A673 (cell line): ENCODE measurements around the gene HYPK. TPM values are rescaled to one million over a fixed set of nuclear protein-coding genes. Genes with fewer than 3 reads are reported as not detected.
"Not testable (repeated sequence)": the region's sequence is repeated elsewhere in the genome, so short reads cannot be mapped to it uniquely, and the experiment has no call there.

Experiments
- BruUV-seq: library from RNA; stranded (reverse); fragments of 400-500 nt; replicated peaks from 2 replicates; lab custom pipeline; 2021; lab: Mats Ljungman, UMichigan
- CTCF ChIA-PET: fragments of 300-600 bp; sonication (Branson Sonifier 250); formaldehyde crosslinking; loops from one replicate; lab custom pipeline; 2022; ENCODE audit warnings: antibody characterized with exemption; lab: Charles Lee
- POLR2A ChIA-PET: fragments of 300-600 bp; sonication (Branson Sonifier 250); formaldehyde crosslinking; loops from one replicate; lab custom pipeline; 2022; ENCODE audit warnings: antibody characterized with exemption; ENCODE audit not compliant: low non-redundant PET; lab: Charles Lee
- DNase-seq: peaks from one replicate; pipeline ENCODE4 v3.0.0-alpha.2; 2015; ENCODE audit warnings: low spot score
- H3K27ac ChIP-seq: fragments of 200-600 bp; sonication (generic); 2 replicates; pipeline ENCODE4 v1.5.1; 2016; ENCODE audit warnings: mixed run types, low read depth, mild to moderate bottlenecking, mixed read lengths, antibody characterized with exemption, low read length; ENCODE audit not compliant: poor library complexity, severe bottlenecking
- H3K27me3 ChIP-seq: fragments of 200-600 bp; sonication (generic); replicated peaks from 2 replicates; pipeline ENCODE4 v1.6.1; 2017; ENCODE audit warnings: mixed run types, low read depth, mild to moderate bottlenecking, mixed read lengths, antibody characterized with exemption, low read length; ENCODE audit not compliant: insufficient read depth, poor library complexity
- H3K36me3 ChIP-seq: fragments of 200-600 bp; sonication (generic); 2 replicates; pipeline ENCODE4 v1.6.1; 2016; ENCODE audit warnings: mixed run types, mild to moderate bottlenecking, mixed read lengths, antibody characterized with exemption, low read length; ENCODE audit not compliant: insufficient read depth, poor library complexity, severe bottlenecking
- H3K4me1 ChIP-seq: fragments of 200-600 bp; sonication (generic); 2 replicates; pipeline ENCODE4 v1.6.1; 2017; ENCODE audit warnings: mixed run types, mild to moderate bottlenecking, mixed read lengths, antibody characterized with exemption, low read length; ENCODE audit not compliant: insufficient read depth, poor library complexity, severe bottlenecking
- H3K4me3 ChIP-seq: fragments of 200-600 bp; sonication (generic); 2 replicates; pipeline ENCODE4 v1.5.1; 2016; ENCODE audit warnings: low read depth, mixed run types, mild to moderate bottlenecking, mixed read lengths, low read length; ENCODE audit not compliant: poor library complexity, severe bottlenecking
- H3K9me3 ChIP-seq: fragments of 200-600 bp; sonication (generic); 2 replicates; pipeline ENCODE4 v1.6.1; 2016; ENCODE audit warnings: mixed run types, low read depth, mild to moderate bottlenecking, mixed read lengths, antibody characterized with exemption, low read length; ENCODE audit not compliant: poor library complexity, severe bottlenecking
- CTCF ChIP-seq: fragments of 300-800, 200-600 bp; sonication (generic); conservative IDR thresholded peaks from 2 replicates; pipeline ENCODE4 v1.5.1; 2017; ENCODE audit warnings: low read depth, mild to moderate bottlenecking, antibody characterized with exemption, low read length, moderate library complexity, mixed read lengths
- EZH2 ChIP-seq: fragments of 200-600 bp; sonication (generic); IDR thresholded peaks from 2 replicates; pipeline ENCODE4 v1.6.1; 2017; ENCODE audit warnings: borderline replicate concordance, low read depth, mild to moderate bottlenecking, mixed read lengths, antibody characterized with exemption, low read length; ENCODE audit not compliant: poor library complexity, severe bottlenecking
- intact Hi-C: fragments of 100-400 bp; cut with micrococcal nuclease; formaldehyde crosslinking; loops from one replicate; pipeline ENCODE4 v1.10.0; 2022; ENCODE audit not compliant: unreplicated experiment
- total RNA-seq: library from RNA; stranded (reverse); gene quantifications from 2 replicates; pipeline ENCODE4 v1.2.3, GENCODE V29; 2021

The HYPK gene
- total RNA-seq, 1 experiment from 2014 or later = 34.9 TPM

- H3K36me3 ChIP-seq = peaks cover 42% of the 10 kb centered on the region
- CTCF ChIA-PET, H3K9me3 ChIP-seq, DNase-seq, POLR2A ChIA-PET, H3K27me3 ChIP-seq, intact Hi-C loops, BruUV-seq, H3K4me1 ChIP-seq, H3K4me3 ChIP-seq: not testable (repeated sequence)
- H3K27ac ChIP-seq = peak overlapping the region; percentile 34
These were observed 30.4 kb downstream of the HYPK start for GRCh38 chr15:43830691-43831275.

- H3K4me3 ChIP-seq, intact Hi-C loops, DNase-seq, BruUV-seq, POLR2A ChIA-PET, H3K9me3 ChIP-seq, H3K27me3 ChIP-seq, H3K4me1 ChIP-seq, CTCF ChIA-PET: not testable (repeated sequence)
- Histone ChIP-seq H3K36me3 (peaks cover 50% of the 10 kb centered on the region), H3K27ac (peak overlapping the region; percentile 62)
These were observed 31.2 kb downstream of the HYPK start for GRCh38 chr15:43831519-43832052.

GRCh38 chr15:43832485-43832884 is 32.1 kb downstream of the HYPK start:
- H3K4me1 ChIP-seq, H3K9me3 ChIP-seq, CTCF ChIA-PET, DNase-seq, H3K27me3 ChIP-seq, BruUV-seq, POLR2A ChIA-PET, H3K4me3 ChIP-seq, intact Hi-C loops: not testable (repeated sequence)
- Histone ChIP-seq H3K36me3 (peaks cover 58% of the 10 kb centered on the region), H3K27ac (peak overlapping the region; percentile 62)

- no peak for TF ChIP-seq EZH2
- TF ChIP-seq CTCF = no peak
- POLR2A ChIA-PET = interaction anchor here (0.6 kb wide), 1 partner anchor 317 kb away, joined by 3 read pairs; no protein-coding TSS in a partner anchor
- intact Hi-C loops = no loop called here
- no peak for DNase-seq
- BruUV-seq = no TSS peak
- Histone ChIP-seq H3K36me3 (peaks cover 58% of the 10 kb centered on the region), H3K9me3 (no peaks in the 10 kb centered on the region), H3K4me1 (no peaks in the 10 kb centered on the region), H3K27me3 (no peaks in the 10 kb centered on the region), H3K4me3 (no peak overlapping the region), H3K27ac (no peak overlapping the region)
- CTCF ChIA-PET = no interaction called here
These were observed 45.0 kb downstream of the HYPK start for GRCh38 chr15:43845421-43845820.
